Panc1 (cell line): ENCODE results near the gene WT1. TPM values are rescaled to one million over a fixed set of nuclear protein-coding genes. Genes with fewer than 3 reads are reported as not detected.
A peak's percentile ranks its signal among the peaks of the same experiment; 100 is the strongest.

Experiments
- ATAC-seq: fragments of 200-7000 bp; cut with Tn5 transposase; 2 replicates; pipeline ENCODE4 v1.9.1; 2020; ENCODE audit warnings: mild to moderate bottlenecking, moderate library complexity
- BruUV-seq: library from RNA; stranded (reverse); fragments of 400-500 nt; replicated peaks from 2 replicates; lab custom pipeline; 2021; lab: Mats Ljungman, UMichigan
- CTCF ChIA-PET: fragments of 300-600 bp; sonication (Branson Sonifier 250); formaldehyde crosslinking; loops from one replicate; lab custom pipeline; 2022; ENCODE audit warnings: antibody characterized with exemption; lab: Charles Lee
- POLR2A ChIA-PET: fragments of 300-600 bp; sonication (Branson Sonifier 250); formaldehyde crosslinking; loops from one replicate; lab custom pipeline; 2022; ENCODE audit warnings: antibody characterized with exemption; lab: Charles Lee
- DNase-seq: peaks from one replicate; pipeline ENCODE4 v3.0.0-alpha.2; 2010; ENCODE audit warnings: low read depth, low spot score
- H3K27ac ChIP-seq: 2 replicates; pipeline ENCODE4 v1.5.1; 2011; ENCODE audit warnings: mild to moderate bottlenecking, low read length, inconsistent platforms
- H3K27me3 ChIP-seq: fragments of 200-500 bp; sonication (Bioruptor generic); 2 replicates; pipeline ENCODE4 v1.6.0; 2014; ENCODE audit warnings: low read length, inconsistent platforms; ENCODE audit not compliant: control insufficient read depth, insufficient read depth
- H3K36me3 ChIP-seq: fragments of 200-500 bp; sonication (Bioruptor generic); 2 replicates; pipeline ENCODE4 v1.5.1; 2014; ENCODE audit warnings: inconsistent platforms, mild to moderate bottlenecking, low read length, moderate library complexity; ENCODE audit not compliant: control insufficient read depth, insufficient read depth
- H3K4me1 ChIP-seq: 2 replicates; pipeline ENCODE4 v1.5.1; 2011; ENCODE audit warnings: inconsistent platforms, mild to moderate bottlenecking, low read length, moderate library complexity; ENCODE audit not compliant: control insufficient read depth, insufficient read depth
- H3K4me3 ChIP-seq, 2 experiments: 2 replicates each; pipeline ENCODE4 v1.5.1; 2011 to 2012; ENCODE audit warnings: low read depth in 2 of 2, low read length in 2 of 2, mild to moderate bottlenecking in 2 of 2, inconsistent platforms in 1 of 2, moderate library complexity in 1 of 2
- H3K9me3 ChIP-seq: fragments of 200-500 bp; sonication (Bioruptor generic); 2 replicates; pipeline ENCODE4 v1.5.1; 2014; ENCODE audit warnings: low read depth, mild to moderate bottlenecking, inconsistent platforms, low read length, moderate library complexity; ENCODE audit not compliant: control insufficient read depth, insufficient read depth
- CTCF ChIP-seq: fragments of 450-650 bp; IDR thresholded peaks from 2 replicates; pipeline ENCODE4 v1.5.1; 2017; ENCODE audit warnings: mild to moderate bottlenecking
- POLR2AphosphoS5 ChIP-seq: IDR thresholded peaks from 2 replicates; pipeline ENCODE4 v1.6.1; 2012; ENCODE audit warnings: mild to moderate bottlenecking, low read depth, low read length, moderate library complexity
- REST ChIP-seq, 2 experiments: IDR thresholded peaks; 2 replicates each; pipeline ENCODE4 v1.6.1; 2011 to 2012; ENCODE audit warnings: low read depth in 2 of 2, control low read depth in 1 of 2, low read length in 1 of 2, mild to moderate bottlenecking in 1 of 2, moderate library complexity in 1 of 2; ENCODE audit not compliant: insufficient read depth in 1 of 2
- SIN3A ChIP-seq: IDR thresholded peaks from 2 replicates; pipeline ENCODE4 v1.6.1; 2012; ENCODE audit warnings: low read depth, mild to moderate bottlenecking, low read length, moderate library complexity, borderline replicate concordance; ENCODE audit not compliant: insufficient read depth
- TCF7L2 ChIP-seq: IDR thresholded peaks from 2 replicates; pipeline ENCODE4 v1.6.1; 2011; ENCODE audit warnings: mild to moderate bottlenecking, low read depth, low read length, inconsistent platforms
- in situ Hi-C: cut with HindIII; loops from 2 replicates; pipeline ENCODE4 v1.10.0; 2016; ENCODE audit warnings: low sequenced_read_pairs, low pct_unique_long_range_greater_than_20kb
- intact Hi-C: fragments of 100-400 bp; cut with micrococcal nuclease; formaldehyde crosslinking; loops from one replicate; pipeline ENCODE4 v1.10.0; 2022; ENCODE audit not compliant: unreplicated experiment
- total RNA-seq: library from RNA; stranded (reverse); gene quantifications from one replicate; pipeline ENCODE4 v1.2.1, GENCODE V29; 2021; ENCODE audit not compliant: unreplicated experiment

The WT1 gene
- total RNA-seq, 1 experiment from 2014 or later, result 15.9 TPM

- DNase-seq, result no peak
- no peaks in the 10 kb centered on the region for H3K36me3 ChIP-seq
- H3K4me1 ChIP-seq, result peaks cover 8% of the 10 kb centered on the region; the same call in 1 of the 2 replicates
- in situ Hi-C loops (no loop called here), intact Hi-C loops (no loop called here)
- BruUV-seq, result no TSS peak
- CTCF ChIA-PET, result no interaction called here
- H3K9me3 ChIP-seq, result no peaks in the 10 kb centered on the region
- POLR2A ChIA-PET, result no interaction called here
- TF ChIP-seq TCF7L2 (no peak), CTCF (no peak), REST (IDR thresholded peaks at IDR 0.05; ENCODE audit: insufficient read depth in 1 of 2, low read depth in 2 of 2, low read length in 1 of 2) (no peak), SIN3A (no peak), POLR2AphosphoS5 (no peak)
- no peak overlapping the region for H3K27ac ChIP-seq
- H3K4me3 ChIP-seq, result no peak overlapping the region
- no peaks in the 10 kb centered on the region for H3K27me3 ChIP-seq
- 0 out of 2 replicates have a peak, but pooled peaks have one; percentile 26 for ATAC-seq
Measured at GRCh38 chr11:32381179-32381578, 54.2 kb downstream of the WT1 start.

- DNase-seq (no peak), ATAC-seq (no peak)
- POLR2A ChIA-PET, result interaction anchor here (0.6 kb wide), 1 partner anchor 658 kb away, joined by 3 read pairs; no protein-coding TSS in a partner anchor
- no peak overlapping the region for H3K4me3 ChIP-seq
- H3K27me3 ChIP-seq, result no peaks in the 10 kb centered on the region
- in situ Hi-C loops, result no loop called here
- H3K9me3 ChIP-seq, result no peaks in the 10 kb centered on the region
- peaks cover 8% of the 10 kb centered on the region; the same call in 1 of the 2 replicates for H3K4me1 ChIP-seq
- intact Hi-C loops, result no loop called here
- H3K27ac ChIP-seq, result no peak overlapping the region
- BruUV-seq, result no TSS peak
- no peaks in the 10 kb centered on the region for H3K36me3 ChIP-seq
- CTCF ChIA-PET, result no interaction called here
- TF ChIP-seq CTCF, result no peak
- no peak for TF ChIP-seq POLR2AphosphoS5
- TF ChIP-seq SIN3A, result no peak
- TF ChIP-seq REST (IDR thresholded peaks at IDR 0.05; ENCODE audit: insufficient read depth in 1 of 2, low read depth in 2 of 2, low read length in 1 of 2), result no peak
- TF ChIP-seq TCF7L2, result no peak
Measured at GRCh38 chr11:32379719-32380118, 55.6 kb downstream of the WT1 start.
